Esophagus squamous epithelium (tissue), 4 donors: ENCODE results near the gene UBE2H.

Source experiments
- CTCF ChIP-seq, 6 experiments: fragments of 450-650 bp in 4 of 6; fragments of 200-600 bp in 2 of 6; sonication (generic) in 2 of 6; IDR thresholded peaks; one replicate each; pipeline ENCODE4 v1.5.1; 2016 to 2019; ENCODE audit warnings: antibody characterized with exemption in 6 of 6, mild to moderate bottlenecking in 4 of 6, moderate library complexity in 4 of 6
- POLR2A ChIP-seq, 4 donors: fragments of 450-650 bp; IDR thresholded peaks; one replicate each; pipeline ENCODE4 v1.6.1; 2017; ENCODE audit warnings: antibody characterized with exemption in 4 of 4, mild to moderate bottlenecking in 4 of 4, moderate library complexity in 3 of 4

DNA sequence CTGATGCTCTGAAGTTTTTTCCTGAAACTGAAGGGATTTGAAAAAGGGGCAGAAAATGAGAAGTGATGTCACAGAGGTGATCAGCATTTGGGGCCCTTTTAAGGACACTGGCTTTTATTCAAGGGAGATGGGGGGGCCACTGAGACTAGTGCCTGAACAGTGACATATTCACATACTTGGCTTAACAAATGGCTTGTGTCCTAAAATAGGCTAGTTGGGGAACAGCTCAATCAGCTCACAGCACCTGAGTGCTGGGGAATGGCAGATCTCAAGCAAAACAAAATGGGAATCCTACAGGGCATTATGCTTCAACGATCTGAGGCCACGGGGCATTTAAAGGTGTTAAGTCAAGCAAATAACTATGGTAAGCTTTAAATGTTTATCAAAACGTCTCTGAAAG lies 90.1 kb downstream of the UBE2H start:
- no peak for TF ChIP-seq CTCF (IDR thresholded peaks at IDR 0.05)
- TF ChIP-seq POLR2A (IDR thresholded peaks at IDR 0.05): no peak
